ENCODE measurements around the gene LHFPL5.

Gene LHFPL5

GRCh38 chr6:35794536-35795452, 10.4 kb upstream of the LHFPL5 start:
- DNase-seq (ENCODE audit: low read depth in 2 of 2): no peak

DNA sequence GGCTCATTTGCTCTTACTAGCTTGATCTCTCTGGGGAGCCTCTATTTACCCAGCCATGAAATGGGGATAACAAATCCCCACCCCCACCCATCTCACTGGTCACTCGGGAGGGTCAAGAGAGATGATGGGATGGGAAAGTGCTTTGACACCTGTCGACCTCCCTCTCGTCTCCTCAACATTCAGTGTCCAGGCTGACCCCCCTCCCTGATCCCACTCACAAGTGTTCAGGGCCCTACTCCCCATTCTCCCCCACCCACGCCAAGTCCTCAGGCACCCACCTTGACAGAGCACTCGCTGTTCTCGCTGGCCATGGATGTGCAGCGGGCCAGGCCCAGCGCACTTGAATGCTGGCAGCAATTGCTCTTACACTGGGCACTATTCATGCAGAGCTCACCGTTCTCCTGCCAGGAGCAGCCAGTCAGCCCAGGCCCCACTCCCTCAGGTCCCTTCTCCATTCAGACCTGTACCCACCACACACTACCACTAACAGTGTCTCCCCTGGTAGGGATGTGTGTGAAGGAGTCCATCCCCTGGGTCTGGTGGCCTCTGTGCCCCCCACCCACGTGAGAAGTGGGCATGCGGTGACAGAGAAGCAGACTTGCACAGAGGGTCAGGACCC, 9.6 kb upstream of the LHFPL5 start:
- DNase-seq (ENCODE audit: low read depth in 2 of 2): no peak

- no peak for DNase-seq (ENCODE audit: low read depth in 2 of 2)
Measured at GRCh38 chr6:35796236-35796635, 8.9 kb upstream of the LHFPL5 start.

- no peak for DNase-seq (ENCODE audit: low read depth in 2 of 2)
Measured at GRCh38 chr6:35797837-35798526, 7.2 kb upstream of the LHFPL5 start.

DNA sequence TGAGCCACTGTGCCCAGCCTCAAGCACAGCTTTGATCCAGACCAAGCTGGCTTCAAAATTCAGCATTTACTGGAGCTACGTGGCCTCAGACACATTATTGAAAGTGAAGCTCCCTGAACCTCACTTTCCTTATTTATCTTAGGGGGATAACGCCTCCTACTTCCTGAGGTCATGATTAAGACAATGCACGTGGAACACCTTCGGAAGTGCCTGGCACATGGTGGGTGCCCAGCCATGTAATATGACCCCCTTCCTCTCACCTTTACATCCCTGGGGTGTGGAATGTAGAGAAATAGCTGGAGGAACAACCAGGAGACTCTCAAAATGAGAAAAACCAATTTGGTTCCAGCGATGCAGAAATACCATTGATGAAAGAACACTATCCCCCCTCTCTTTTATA, 6.4 kb upstream of the LHFPL5 start:
- DNase-seq (ENCODE audit: low read depth in 2 of 2): no peak

DNA sequence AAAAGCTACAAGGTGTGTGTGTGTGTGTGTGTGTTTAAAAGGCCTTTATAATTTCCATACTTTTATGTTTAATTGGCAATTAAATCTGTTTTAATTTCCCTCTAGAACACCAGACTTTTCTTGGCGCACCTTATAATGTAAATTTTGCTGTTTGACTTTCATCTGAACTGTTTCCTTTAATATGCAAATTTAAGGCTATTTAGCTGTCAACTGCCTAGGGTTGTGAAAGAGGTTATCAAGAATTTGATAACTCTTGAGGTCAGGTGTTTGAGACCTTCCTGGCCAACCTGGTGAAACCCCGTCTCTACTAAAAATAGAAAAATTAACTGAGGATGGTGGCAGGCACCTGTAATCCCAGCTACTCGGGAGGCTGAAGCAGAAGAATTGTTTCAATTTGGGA, 4.0 kb upstream of the LHFPL5 start:
- no peak for DNase-seq (ENCODE audit: low read depth in 2 of 2)

- DNase-seq (ENCODE audit: low read depth in 2 of 2): no peak
Measured at GRCh38 chr6:35808688-35809087, 3.5 kb downstream of the LHFPL5 start.

- DNase-seq (ENCODE audit: low read depth in 2 of 2): no peak
Measured at GRCh38 chr6:35809809-35810208, 4.7 kb downstream of the LHFPL5 start.

DNA sequence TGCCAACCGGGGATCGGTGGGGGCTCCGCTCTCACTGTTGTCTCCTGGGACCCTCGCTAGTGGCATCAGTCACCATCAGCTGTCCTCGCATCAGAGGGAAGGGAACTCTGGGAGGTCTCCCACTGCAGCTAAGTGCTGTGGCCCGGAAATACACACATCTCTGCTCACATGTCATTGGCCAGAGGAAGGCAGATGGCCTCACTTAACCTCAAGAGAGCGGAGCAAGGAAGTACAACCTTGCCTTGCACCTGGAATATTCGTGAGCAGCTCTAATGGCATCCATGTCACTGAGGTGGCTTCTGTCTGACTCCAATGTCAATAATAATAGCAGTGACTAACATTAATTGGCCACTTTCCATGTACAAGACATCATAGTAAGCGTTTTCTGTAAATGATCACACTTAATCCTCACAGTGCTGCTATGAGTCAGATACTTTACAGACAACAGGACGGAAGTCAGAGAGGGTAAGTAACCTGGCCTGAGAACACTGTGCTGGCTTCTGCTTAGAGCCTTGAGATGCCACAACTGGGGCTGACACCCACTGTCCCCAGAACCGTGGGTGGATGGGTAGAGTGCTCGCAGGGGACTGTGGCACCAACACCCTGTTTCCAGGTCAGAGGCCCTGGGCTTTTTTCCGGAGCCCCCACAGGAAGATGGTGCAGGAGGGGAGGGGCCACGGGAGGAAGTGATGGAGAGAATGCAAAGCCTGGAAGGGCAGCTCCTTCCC, 6.0 kb downstream of the LHFPL5 start:
- no peak for DNase-seq (ENCODE audit: low read depth in 2 of 2)

- DNase-seq (ENCODE audit: low read depth in 2 of 2): no peak
Measured at GRCh38 chr6:35811699-35811995, 6.5 kb downstream of the LHFPL5 start.

GRCh38 chr6:35817515-35817914, 12.4 kb downstream of the LHFPL5 start:
- no peak for DNase-seq (ENCODE audit: low read depth in 2 of 2)

GRCh38 chr6:35823601-35824000, 18.4 kb downstream of the LHFPL5 start:
- DNase-seq (ENCODE audit: low read depth in 2 of 2): no peak

DNA sequence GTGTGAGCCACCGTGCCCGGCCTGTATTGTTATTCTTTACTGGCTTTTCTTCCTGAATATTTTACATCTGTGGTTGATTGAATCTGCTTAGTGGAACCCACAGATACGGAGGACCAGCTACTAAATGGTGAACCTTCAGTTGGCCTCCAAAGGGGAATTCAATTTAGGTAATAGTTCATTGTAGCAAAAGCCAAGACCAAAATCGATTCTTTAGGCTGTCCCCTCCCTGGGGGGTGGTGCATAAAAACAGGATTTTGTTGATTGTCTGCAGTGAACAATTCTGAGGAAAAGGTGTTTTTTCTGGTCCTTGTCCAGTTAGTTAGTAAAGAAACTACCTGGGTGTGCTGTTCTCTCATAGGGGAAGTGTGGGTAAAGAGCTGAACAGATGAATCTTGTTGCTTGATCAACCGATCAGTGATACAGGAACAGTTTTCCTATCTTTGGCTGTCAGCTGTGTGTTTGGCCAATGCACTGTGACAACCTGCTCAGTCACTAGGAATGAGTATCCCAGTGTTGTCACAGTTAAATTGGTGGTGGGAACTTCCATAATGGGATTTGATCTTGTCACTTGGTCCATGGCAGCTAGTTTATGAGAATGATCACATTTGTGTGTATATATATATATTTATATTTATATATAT, 19.5 kb downstream of the LHFPL5 start:
- DNase-seq (ENCODE audit: low read depth in 2 of 2): no peak

DNA sequence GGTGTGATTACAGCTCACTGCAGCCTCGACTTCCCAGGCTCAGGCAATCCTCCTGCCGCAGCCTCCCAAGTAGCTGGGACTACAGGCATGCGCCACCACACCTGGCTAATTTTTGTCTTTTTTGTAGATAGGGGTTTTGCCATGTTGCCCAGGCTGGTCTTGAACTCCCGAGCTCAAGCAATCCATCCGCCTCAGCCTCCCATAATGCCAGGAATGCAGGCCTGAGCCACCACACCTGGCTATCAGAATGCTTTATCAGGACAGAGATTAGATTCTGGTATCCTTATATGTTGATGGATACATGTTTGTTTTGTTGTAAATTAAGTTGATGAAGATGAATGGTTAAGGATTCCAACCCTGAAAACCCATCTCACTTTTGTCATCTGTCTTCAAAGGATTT, 24.2 kb downstream of the LHFPL5 start:
- no peak for DNase-seq (ENCODE audit: low read depth in 2 of 2)

- DNase-seq (ENCODE audit: low read depth in 2 of 2): no peak
Measured at GRCh38 chr6:35831257-35832007, 26.3 kb downstream of the LHFPL5 start.

GRCh38 chr6:35833536-35833935, 28.4 kb downstream of the LHFPL5 start:
- no peak for DNase-seq (ENCODE audit: low read depth in 2 of 2)

DNA sequence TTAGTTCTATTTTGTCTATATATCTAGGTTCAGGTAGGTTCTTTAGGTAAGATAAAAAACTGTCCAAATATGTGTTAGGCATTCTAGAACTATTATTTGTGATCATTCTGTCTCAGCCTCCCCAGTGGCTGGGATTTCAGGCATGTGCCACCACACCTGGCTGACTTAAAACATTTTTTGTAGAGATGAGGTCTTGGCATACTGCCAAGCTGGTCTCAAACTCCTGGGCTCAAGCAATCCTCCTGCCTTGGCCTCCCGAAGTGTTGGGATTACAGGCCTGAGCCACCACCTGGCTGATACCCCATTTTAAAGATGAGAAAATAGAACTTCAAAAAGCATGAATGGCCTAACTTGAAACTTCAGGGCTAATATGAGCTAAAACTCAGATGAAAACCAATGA, 33.9 kb downstream of the LHFPL5 start:
- no peak for DNase-seq (ENCODE audit: low read depth in 2 of 2)

DNA sequence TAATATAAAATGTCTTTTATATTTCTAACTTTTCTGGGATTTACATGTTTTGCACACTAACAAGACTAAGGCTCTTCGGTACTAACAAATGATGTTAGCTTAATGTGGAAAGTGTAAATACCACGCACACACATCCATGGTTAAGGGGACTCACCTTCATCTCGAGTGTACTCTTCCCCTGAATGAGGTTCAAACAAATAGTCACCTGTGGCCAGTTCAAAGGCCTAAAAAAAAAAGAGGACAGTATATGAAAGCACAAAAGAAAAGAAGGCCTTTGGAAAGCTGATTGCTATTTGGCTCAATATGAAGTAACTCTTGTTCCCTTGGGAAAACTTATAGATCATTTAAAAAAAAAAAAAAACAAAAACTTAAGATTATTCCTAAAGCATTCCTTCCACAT, 37.2 kb downstream of the LHFPL5 start:
- DNase-seq (ENCODE audit: low read depth in 2 of 2): no peak

- DNase-seq (ENCODE audit: low read depth in 2 of 2): no peak
Measured at GRCh38 chr6:35844290-35844689, 39.1 kb downstream of the LHFPL5 start.

- no peak for DNase-seq (ENCODE audit: low read depth in 2 of 2)
Measured at GRCh38 chr6:35850208-35850607, 45.1 kb downstream of the LHFPL5 start.

GRCh38 chr6:35852994-35853393, 47.8 kb downstream of the LHFPL5 start:
- no peak for DNase-seq (ENCODE audit: low read depth in 2 of 2)
